HG03196 (cell line): ENCODE measurements around the gene BCAS1.

Source experiments
- ATAC-seq: cut with Tn5 transposase; IDR thresholded peaks from one replicate; pipeline ENCODE4 v1.9.1; 2021; ENCODE audit not compliant: unreplicated experiment

Gene BCAS1

GRCh38 chr20:54056762-54057639 is 13.4 kb downstream of the BCAS1 start:
- ATAC-seq: no peak

- no peak for ATAC-seq
Observed at GRCh38 chr20:54054516-54054915, 15.9 kb downstream of the BCAS1 start.

- no peak for ATAC-seq
Observed at GRCh38 chr20:54051068-54051467, 19.3 kb downstream of the BCAS1 start.

- no peak for ATAC-seq
Observed at GRCh38 chr20:54048891-54049545, 21.4 kb downstream of the BCAS1 start.

GRCh38 chr20:54048481-54048880 is 21.9 kb downstream of the BCAS1 start:
- no peak for ATAC-seq

- no peak for ATAC-seq
Observed at GRCh38 chr20:54047720-54048119, 22.7 kb downstream of the BCAS1 start.

GRCh38 chr20:54047048-54047447 is 23.3 kb downstream of the BCAS1 start:
- no peak for ATAC-seq

GRCh38 chr20:54044156-54044555 is 26.2 kb downstream of the BCAS1 start:
- ATAC-seq: no peak

- ATAC-seq: no peak
Observed at GRCh38 chr20:54043076-54043967, 27.1 kb downstream of the BCAS1 start.

GRCh38 chr20:54042021-54042420 is 28.4 kb downstream of the BCAS1 start:
- no peak for ATAC-seq

GRCh38 chr20:54041336-54041735 is 29.1 kb downstream of the BCAS1 start:
- ATAC-seq: no peak

GRCh38 chr20:54040531-54040930 is 29.9 kb downstream of the BCAS1 start:
- ATAC-seq: no peak

- no peak for ATAC-seq
Observed at GRCh38 chr20:54038961-54039360, 31.4 kb downstream of the BCAS1 start.

- no peak for ATAC-seq
Observed at GRCh38 chr20:54037525-54037924, 32.9 kb downstream of the BCAS1 start.

GRCh38 chr20:54029643-54030042 is 40.8 kb downstream of the BCAS1 start:
- ATAC-seq: no peak

GRCh38 chr20:54029176-54029575 is 41.2 kb downstream of the BCAS1 start:
- no peak for ATAC-seq

GRCh38 chr20:54028276-54029011 is 42.0 kb downstream of the BCAS1 start:
- ATAC-seq: no peak

- no peak for ATAC-seq
Observed at GRCh38 chr20:54027704-54028103, 42.7 kb downstream of the BCAS1 start.

GRCh38 chr20:54026295-54027064 is 43.9 kb downstream of the BCAS1 start:
- no peak for ATAC-seq

- ATAC-seq: no peak
Observed at GRCh38 chr20:54025251-54025771, 45.1 kb downstream of the BCAS1 start.
